Mammary epithelial cell (primary cell): Measurements from ENCODE around the gene CFTR.

ENCODE experiments used
- EZH2 ChIP-seq: IDR thresholded peaks from 2 replicates; pipeline ENCODE4 v1.6.1; 2012; ENCODE audit warnings: low read length, inconsistent platforms, borderline replicate concordance
- TF ChIP-seq, protein P1 (sequence below), 2 donors: IDR thresholded peaks in 1 of 2; conservative IDR thresholded peaks in 1 of 2; 2 replicates each; pipeline ENCODE4 v1.5.1; 2011 to 2012; ENCODE audit warnings: inconsistent platforms in 2 of 2, low read length in 2 of 2, mild to moderate bottlenecking in 2 of 2, control low read depth in 1 of 2, low read depth in 1 of 2; ENCODE audit not compliant: insufficient read depth in 1 of 2; ENCODE audit errors: extremely low read depth in 1 of 2

DNA sequence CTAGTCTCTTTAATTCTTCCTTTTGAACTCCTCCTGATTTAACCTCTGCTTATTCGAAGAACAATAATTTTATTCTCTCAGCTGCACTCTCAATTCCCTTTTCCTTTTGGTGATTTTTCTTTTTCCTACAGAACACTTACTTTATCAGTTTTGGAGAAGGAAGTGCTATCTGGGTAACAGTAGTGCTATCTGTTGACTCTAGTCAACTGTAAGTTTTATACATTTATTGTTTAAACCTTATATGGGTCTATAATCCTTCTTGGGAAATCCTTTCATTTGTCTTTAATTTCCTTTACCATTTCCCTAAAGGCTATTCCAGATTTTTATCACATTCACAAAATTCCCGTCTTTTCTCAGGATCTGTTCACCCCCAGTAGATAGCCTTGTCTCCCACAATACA is 64.2 kb downstream of the CFTR start:
- TF ChIP-seq, protein P1, sequence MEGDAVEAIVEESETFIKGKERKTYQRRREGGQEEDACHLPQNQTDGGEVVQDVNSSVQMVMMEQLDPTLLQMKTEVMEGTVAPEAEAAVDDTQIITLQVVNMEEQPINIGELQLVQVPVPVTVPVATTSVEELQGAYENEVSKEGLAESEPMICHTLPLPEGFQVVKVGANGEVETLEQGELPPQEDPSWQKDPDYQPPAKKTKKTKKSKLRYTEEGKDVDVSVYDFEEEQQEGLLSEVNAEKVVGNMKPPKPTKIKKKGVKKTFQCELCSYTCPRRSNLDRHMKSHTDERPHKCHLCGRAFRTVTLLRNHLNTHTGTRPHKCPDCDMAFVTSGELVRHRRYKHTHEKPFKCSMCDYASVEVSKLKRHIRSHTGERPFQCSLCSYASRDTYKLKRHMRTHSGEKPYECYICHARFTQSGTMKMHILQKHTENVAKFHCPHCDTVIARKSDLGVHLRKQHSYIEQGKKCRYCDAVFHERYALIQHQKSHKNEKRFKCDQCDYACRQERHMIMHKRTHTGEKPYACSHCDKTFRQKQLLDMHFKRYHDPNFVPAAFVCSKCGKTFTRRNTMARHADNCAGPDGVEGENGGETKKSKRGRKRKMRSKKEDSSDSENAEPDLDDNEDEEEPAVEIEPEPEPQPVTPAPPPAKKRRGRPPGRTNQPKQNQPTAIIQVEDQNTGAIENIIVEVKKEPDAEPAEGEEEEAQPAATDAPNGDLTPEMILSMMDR (conservative IDR thresholded peaks at IDR 0.05 in 1 of 2, IDR thresholded peaks at IDR 0.05 in 1 of 2; ENCODE audit: extremely low read depth in 1 of 2, insufficient read depth in 1 of 2, low read depth in 1 of 2, low read length in 2 of 2) = no peak
- TF ChIP-seq EZH2 = no peak
